Tibial artery (tissue), 4 donors: Measurements from ENCODE around the gene SLC24A3.
A peak's percentile ranks its signal among the peaks of the same experiment; 100 is the strongest.

Experiments used
- DNase-seq, 2 donors: peaks; one replicate each; pipeline ENCODE4 v3.0.0-alpha.2; 2019
- H3K27ac ChIP-seq, 2 donors: fragments of 200-600 bp; sonication (generic) in 1 of 2; 1 replicate in 1 of 2; 2 replicates in 1 of 2; pipeline ENCODE4 v1.5.1; 2018 to 2019; ENCODE audit warnings: mild to moderate bottlenecking in 1 of 2
- H3K27me3 ChIP-seq, 2 donors: fragments of 200-600 bp; sonication (generic) in 1 of 2; one replicate each; pipeline versions ENCODE4 v1.5.1 to v1.6.0; 2016 to 2019
- H3K36me3 ChIP-seq, 3 donors: fragments of 200-600 bp; sonication (generic) in 2 of 3; one replicate each; pipeline ENCODE4 v1.5.1; 2016 to 2019; ENCODE audit warnings: mild to moderate bottlenecking in 2 of 3
- H3K4me1 ChIP-seq, 4 donors: fragments of 200-600 bp; sonication (generic) in 2 of 4; 1 replicate in 3 of 4; 2 replicates in 1 of 4; pipeline ENCODE4 v1.5.1; 2016 to 2019
- H3K4me3 ChIP-seq, 2 donors: fragments of 200-600 bp; sonication (generic) in 1 of 2; 1 replicate in 1 of 2; 2 replicates in 1 of 2; pipeline ENCODE4 v1.5.1; 2018 to 2019; ENCODE audit warnings: mild to moderate bottlenecking in 2 of 2
- H3K9me3 ChIP-seq, 3 donors: fragments of 200-600 bp; sonication (generic) in 1 of 3; one replicate each; pipeline ENCODE4 v1.5.1; 2016 to 2019
- CTCF ChIP-seq, 2 experiments: fragments of 200-600 bp in 1 of 2; fragments of 450-650 bp in 1 of 2; IDR thresholded peaks; one replicate each; pipeline ENCODE4 v1.5.1; 2017 to 2019; ENCODE audit warnings: antibody characterized with exemption in 2 of 2, mild to moderate bottlenecking in 1 of 2, moderate library complexity in 1 of 2
- intact Hi-C: fragments of 100-400 bp; cut with DNase I; formaldehyde crosslinking; loops from one replicate; pipeline ENCODE4 v1.15.0; 2023; ENCODE audit warnings: low total_unique reads

SLC24A3 gene

GRCh38 chr20:19429538-19429937 lies 217.1 kb downstream of the SLC24A3 start:
- Histone ChIP-seq H3K4me3 (no peak overlapping the region), H3K27me3 (no peaks in the 10 kb centered on the region), H3K9me3 (no peaks in the 10 kb centered on the region), H3K4me1 (peaks cover 0 to 60% (median 26%) of the 10 kb centered on the region in 4 donors), H3K27ac (peak overlapping the region in 1 of 2 donors; percentile 6), H3K36me3 (no peaks in the 10 kb centered on the region)
- TF ChIP-seq CTCF (IDR thresholded peaks at IDR 0.05) = no peak
- intact Hi-C loops = no loop called here
- no peak for DNase-seq

- Histone ChIP-seq H3K4me3 (no peak overlapping the region), H3K36me3 (no peaks in the 10 kb centered on the region), H3K27me3 (no peaks in the 10 kb centered on the region), H3K27ac (no peak overlapping the region), H3K9me3 (no peaks in the 10 kb centered on the region), H3K4me1 (peaks cover 0 to 61% (median 27%) of the 10 kb centered on the region in 4 donors)
- no peak for DNase-seq
- intact Hi-C loops = no loop called here
- no peak for TF ChIP-seq CTCF (IDR thresholded peaks at IDR 0.05)
These were observed 218.3 kb downstream of the SLC24A3 start for GRCh38 chr20:19430641-19431315.

- no peaks in the 10 kb centered on the region for H3K9me3 ChIP-seq
- no peak for TF ChIP-seq CTCF (IDR thresholded peaks at IDR 0.05)
- no peaks in the 10 kb centered on the region for H3K36me3 ChIP-seq
- no peak for DNase-seq
- H3K4me1 ChIP-seq = peaks cover 0 to 61% (median 27%) of the 10 kb centered on the region in 4 donors
- H3K27ac ChIP-seq = no peak overlapping the region
- H3K27me3 ChIP-seq = no peaks in the 10 kb centered on the region
- intact Hi-C loops = no loop called here
- H3K4me3 ChIP-seq = no peak overlapping the region
These were observed 218.9 kb downstream of the SLC24A3 start for GRCh38 chr20:19431316-19431700.

GRCh38 chr20:19431906-19432305 lies 219.5 kb downstream of the SLC24A3 start:
- intact Hi-C loops = no loop called here
- TF ChIP-seq CTCF (IDR thresholded peaks at IDR 0.05) = no peak
- Histone ChIP-seq H3K4me1 (peaks cover 0 to 58% (median 25%) of the 10 kb centered on the region in 4 donors), H3K9me3 (no peaks in the 10 kb centered on the region), H3K36me3 (no peaks in the 10 kb centered on the region), H3K27ac (no peak overlapping the region), H3K4me3 (no peak overlapping the region), H3K27me3 (no peaks in the 10 kb centered on the region)
- no peak for DNase-seq

- Histone ChIP-seq H3K36me3 (no peaks in the 10 kb centered on the region), H3K4me3 (no peak overlapping the region), H3K9me3 (no peaks in the 10 kb centered on the region), H3K4me1 (peaks cover 0 to 40% (median 10%) of the 10 kb centered on the region in 4 donors), H3K27me3 (no peaks in the 10 kb centered on the region), H3K27ac (peak overlapping the region in 1 of 2 donors; percentile 31)
- no peak for DNase-seq
- intact Hi-C loops = no loop called here
- TF ChIP-seq CTCF (IDR thresholded peaks at IDR 0.05) = no peak
These were observed 221.2 kb downstream of the SLC24A3 start for GRCh38 chr20:19433371-19434350.
